GM23338 (cell line): ENCODE data around the gene BAZ1B.

ENCODE experiments used
- CREB1 ChIP-seq: fragments of 250-450 bp; sonication (Bioruptor Pico); IDR thresholded peaks from 2 replicates; pipeline ENCODE4 v1.5.0; 2020; ENCODE audit warnings: low read depth, mild to moderate bottlenecking, moderate library complexity
- CTCF ChIP-seq, 2 experiments: fragments of 200-600 bp in 1 of 2; sonication (generic) in 1 of 2; conservative IDR thresholded peaks; 2 replicates each; pipeline versions ENCODE4 v1.5.1 to v1.6.1; 2016 to 2017; ENCODE audit warnings: antibody characterized with exemption in 2 of 2, low read depth in 2 of 2, mild to moderate bottlenecking in 2 of 2, moderate library complexity in 1 of 2
- EZH2 ChIP-seq: fragments of 200-600 bp; sonication (generic); IDR thresholded peaks from one replicate; pipeline ENCODE4 v1.8.0; 2017; ENCODE audit warnings: antibody characterized with exemption, mild to moderate bottlenecking, low read depth; ENCODE audit not compliant: unreplicated experiment
- EZH2phosphoT487 ChIP-seq: fragments of 200-600 bp; sonication (generic); IDR thresholded peaks from one replicate; pipeline ENCODE4 v1.8.1; 2018; ENCODE audit warnings: antibody characterized with exemption; ENCODE audit not compliant: unreplicated experiment
- NANOG ChIP-seq: IDR thresholded peaks from 2 replicates; pipeline ENCODE4 v1.6.1; 2016; ENCODE audit warnings: antibody characterized with exemption, borderline replicate concordance
- POLR2AphosphoS5 ChIP-seq: IDR thresholded peaks from 2 replicates; pipeline ENCODE4 v1.6.1; 2016; ENCODE audit warnings: antibody characterized with exemption, low read depth
- REST ChIP-seq: IDR thresholded peaks from one replicate; pipeline ENCODE4 v1.6.1; 2018; ENCODE audit warnings: antibody characterized with exemption; ENCODE audit not compliant: unreplicated experiment
- ZNF462 ChIP-seq: fragments of 250-450 bp; sonication (Bioruptor Pico); IDR thresholded peaks from 2 replicates; pipeline ENCODE4 v1.5.0; 2020; ENCODE audit warnings: mild to moderate bottlenecking, moderate library complexity

- TF ChIP-seq POLR2AphosphoS5 (no peak), EZH2 (no peak), CTCF (conservative IDR thresholded peaks at IDR 0.05; ENCODE audit: low read depth in 2 of 2) (no peak), EZH2phosphoT487 (no peak), REST (no peak), ZNF462 (CRISPR knock-in tag) (no peak), NANOG (no peak), CREB1 (CRISPR knock-in tag) (no peak)
Measured at GRCh38 chr7:73483171-73483570, 38.9 kb downstream of the BAZ1B start.
